Common myeloid progenitor, CD34-positive (primary cell): ENCODE measurements around the gene NRG2.

Source experiments
- CTCF ChIA-PET: fragments of 350-600 bp; sonication (Branson Sonifier 250); formaldehyde crosslinking; loops from one replicate; lab custom pipeline; 2021; ENCODE audit warnings: antibody characterized with exemption; lab: Charles Lee
- POLR2A ChIA-PET: fragments of 350-600 bp; sonication (Branson Sonifier 250); formaldehyde crosslinking; loops from one replicate; lab custom pipeline; 2021; ENCODE audit warnings: antibody characterized with exemption; lab: Charles Lee
- DNase-seq, 3 donors: peaks; one replicate each; pipeline versions ENCODE4 v3.0.0 to v3.0.0-alpha.2; 2013
- H3K27ac ChIP-seq, 2 experiments: 1 replicate in 1 of 2; 2 replicates in 1 of 2; pipeline ENCODE4 v1.7.0; 2013; ENCODE audit warnings: inconsistent platforms in 2 of 2, low read length in 2 of 2, mild to moderate bottlenecking in 2 of 2, low read depth in 1 of 2, moderate library complexity in 1 of 2; ENCODE audit not compliant: severe bottlenecking in 2 of 2, insufficient read depth in 1 of 2, poor library complexity in 1 of 2
- H3K27me3 ChIP-seq, 5 experiments: replicated peaks in 2 of 5; 1 replicate in 3 of 5; 2 replicates in 2 of 5; pipeline versions ENCODE4 v1.6.1 to v1.7.0; 2013; ENCODE audit warnings: low read length in 4 of 5, mild to moderate bottlenecking in 2 of 5, moderate library complexity in 2 of 5, inconsistent platforms in 1 of 5; ENCODE audit not compliant: insufficient read depth in 5 of 5, control insufficient read depth in 4 of 5
- H3K36me3 ChIP-seq, 4 experiments: 1 replicate in 2 of 4; 2 replicates in 2 of 4; pipeline versions ENCODE4 v1.6.1 to v1.7.0; 2013; ENCODE audit warnings: low read length in 3 of 4, control low read depth in 1 of 4, mild to moderate bottlenecking in 1 of 4; ENCODE audit not compliant: control insufficient read depth in 4 of 4, insufficient read depth in 4 of 4
- H3K4me1 ChIP-seq, 4 experiments: 1 replicate in 3 of 4; 2 replicates in 1 of 4; pipeline versions ENCODE4 v1.6.1 to v1.7.1; 2013; ENCODE audit warnings: low read length in 3 of 4, mild to moderate bottlenecking in 3 of 4, control low read depth in 1 of 4, inconsistent platforms in 1 of 4, moderate library complexity in 1 of 4; ENCODE audit not compliant: control insufficient read depth in 4 of 4, insufficient read depth in 4 of 4; ENCODE audit errors: control extremely low read depth in 1 of 4
- H3K4me3 ChIP-seq, 7 experiments: 1 replicate in 4 of 7; 2 replicates in 3 of 7; pipeline versions ENCODE4 v1.5.1 to v1.7.0; 2013; ENCODE audit warnings: mild to moderate bottlenecking in 7 of 7, low read length in 6 of 7, moderate library complexity in 6 of 7, inconsistent platforms in 2 of 7, low read depth in 2 of 7, control low read depth in 1 of 7; ENCODE audit not compliant: insufficient read depth in 4 of 7, control insufficient read depth in 1 of 7; ENCODE audit errors: extremely low read depth in 1 of 7
- H3K9me3 ChIP-seq, 5 experiments: 1 replicate in 4 of 5; 2 replicates in 1 of 5; pipeline versions ENCODE4 v1.6.1 to v1.7.1; 2013; ENCODE audit warnings: low read length in 4 of 5, mild to moderate bottlenecking in 2 of 5, inconsistent platforms in 1 of 5, low read depth in 1 of 5, moderate library complexity in 1 of 5; ENCODE audit not compliant: control insufficient read depth in 4 of 5, insufficient read depth in 2 of 5; ENCODE audit errors: control extremely low read depth in 1 of 5
- WGBS: methylation state at CpG from one replicate; pipeline ENCODE4 v1.1.5; 2013; ENCODE audit not compliant: insufficient coverage; 5-methylcytosine and 5-hydroxymethylcytosine counted together

Gene NRG2

DNA sequence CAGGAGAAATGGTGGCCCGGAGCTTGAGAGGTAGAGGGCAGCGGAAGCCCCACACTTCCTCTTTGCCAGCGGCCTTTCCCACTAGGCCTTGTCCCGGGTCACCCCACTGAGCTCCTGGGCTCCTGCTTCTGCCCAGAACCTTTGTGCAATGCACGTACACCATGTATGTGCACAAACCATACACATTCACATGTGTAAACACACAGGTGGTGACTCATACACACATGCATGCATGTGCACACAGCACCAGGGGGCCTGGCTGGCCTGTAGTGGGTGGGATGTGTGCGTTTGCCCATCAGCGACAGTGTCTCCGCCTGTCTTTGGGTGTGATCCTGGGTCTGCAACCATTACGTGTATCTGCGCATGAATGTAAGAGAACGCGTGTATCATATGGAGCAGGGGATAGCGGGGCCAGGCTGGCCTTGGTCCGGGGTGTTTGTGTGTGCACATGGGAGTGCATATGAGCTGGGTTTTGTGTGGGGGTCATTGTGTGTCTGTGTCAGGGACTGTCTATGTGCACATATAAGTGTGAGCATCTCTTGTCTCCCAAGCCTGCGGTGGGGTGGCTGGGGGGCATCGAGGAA is 203.8 kb downstream of the NRG2 start:
- Histone ChIP-seq H3K27me3 (peaks cover 0 to 9% (median 0%) of the 10 kb centered on the region in 5 experiments), H3K36me3 (no peaks in the 10 kb centered on the region), H3K4me3 (no peak overlapping the region), H3K27ac (no peak overlapping the region), H3K9me3 (no peaks in the 10 kb centered on the region), H3K4me1 (peaks cover 0 to 4% (median 0%) of the 10 kb centered on the region in 4 experiments)
- CTCF ChIA-PET: interaction anchor here (0.9 to 2.0 kb wide), 5 partner anchors 8 to 52 kb away, joined by 3 to 7 read pairs (median 3); no protein-coding TSS in a partner anchor
- WGBS: 94% methylated on average over 13 of the region's 16 CpGs
- POLR2A ChIA-PET: no interaction called here
- no peak for DNase-seq

GRCh38 chr5:139838381-139839197 is 204.5 kb downstream of the NRG2 start:
- CTCF ChIA-PET: interaction anchor here (0.9 to 2.0 kb wide), 5 partner anchors 9 to 51 kb away, joined by 3 to 7 read pairs (median 3); no protein-coding TSS in a partner anchor
- no peak overlapping the region for H3K4me3 ChIP-seq
- POLR2A ChIA-PET: no interaction called here
- H3K9me3 ChIP-seq: no peaks in the 10 kb centered on the region
- 97% methylated on average over 9 of the region's 12 CpGs for WGBS
- H3K4me1 ChIP-seq: no peaks in the 10 kb centered on the region
- no peak overlapping the region for H3K27ac ChIP-seq
- H3K36me3 ChIP-seq: no peaks in the 10 kb centered on the region
- DNase-seq: no peak
- H3K27me3 ChIP-seq: peaks cover 0 to 9% (median 0%) of the 10 kb centered on the region in 5 experiments

DNA sequence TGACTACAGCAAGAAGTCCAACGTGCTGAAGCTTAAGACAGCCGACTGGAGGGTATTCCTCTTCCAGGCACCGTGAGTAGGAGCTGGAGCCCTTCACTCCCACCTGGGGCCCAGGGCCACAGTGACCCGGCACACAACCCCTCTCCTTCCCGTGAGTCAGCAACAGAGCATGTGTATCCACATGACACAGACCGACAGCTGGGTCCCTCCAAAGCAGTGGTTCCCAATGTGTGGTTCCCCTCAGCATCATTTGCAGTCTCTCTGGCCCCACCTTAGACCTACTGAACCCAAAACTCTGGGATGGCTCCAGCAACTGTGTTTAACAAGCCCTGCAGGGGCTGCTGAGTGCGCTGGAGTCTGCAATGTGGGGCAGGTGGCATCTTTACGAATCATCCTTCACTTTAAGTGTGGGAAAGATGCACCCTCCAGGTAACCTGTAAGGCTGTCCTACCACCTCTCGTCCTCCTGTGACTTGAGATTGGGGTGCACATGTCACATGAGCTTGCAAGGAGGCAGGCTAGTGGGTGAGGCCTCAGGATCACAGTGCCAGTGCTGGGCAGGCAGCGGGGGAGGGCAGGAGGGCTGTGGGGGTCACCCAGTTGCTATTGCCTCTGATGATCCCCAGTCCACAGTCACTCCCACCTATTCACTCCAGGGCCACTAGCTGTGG is 205.3 kb downstream of the NRG2 start:
- DNase-seq: no peak
- Histone ChIP-seq H3K27ac (no peak overlapping the region), H3K4me3 (no peak overlapping the region), H3K36me3 (no peaks in the 10 kb centered on the region), H3K27me3 (peaks cover 0 to 14% (median 2%) of the 10 kb centered on the region in 5 experiments), H3K9me3 (no peaks in the 10 kb centered on the region), H3K4me1 (no peaks in the 10 kb centered on the region)
- CTCF ChIA-PET: interaction anchor here (1.0 to 1.1 kb wide), 2 partner anchors 15 to 47 kb away, joined by 3 to 4 read pairs; no protein-coding TSS in a partner anchor
- POLR2A ChIA-PET: no interaction called here
- over 99% methylated on average over 9 of the region's 10 CpGs for WGBS

DNA sequence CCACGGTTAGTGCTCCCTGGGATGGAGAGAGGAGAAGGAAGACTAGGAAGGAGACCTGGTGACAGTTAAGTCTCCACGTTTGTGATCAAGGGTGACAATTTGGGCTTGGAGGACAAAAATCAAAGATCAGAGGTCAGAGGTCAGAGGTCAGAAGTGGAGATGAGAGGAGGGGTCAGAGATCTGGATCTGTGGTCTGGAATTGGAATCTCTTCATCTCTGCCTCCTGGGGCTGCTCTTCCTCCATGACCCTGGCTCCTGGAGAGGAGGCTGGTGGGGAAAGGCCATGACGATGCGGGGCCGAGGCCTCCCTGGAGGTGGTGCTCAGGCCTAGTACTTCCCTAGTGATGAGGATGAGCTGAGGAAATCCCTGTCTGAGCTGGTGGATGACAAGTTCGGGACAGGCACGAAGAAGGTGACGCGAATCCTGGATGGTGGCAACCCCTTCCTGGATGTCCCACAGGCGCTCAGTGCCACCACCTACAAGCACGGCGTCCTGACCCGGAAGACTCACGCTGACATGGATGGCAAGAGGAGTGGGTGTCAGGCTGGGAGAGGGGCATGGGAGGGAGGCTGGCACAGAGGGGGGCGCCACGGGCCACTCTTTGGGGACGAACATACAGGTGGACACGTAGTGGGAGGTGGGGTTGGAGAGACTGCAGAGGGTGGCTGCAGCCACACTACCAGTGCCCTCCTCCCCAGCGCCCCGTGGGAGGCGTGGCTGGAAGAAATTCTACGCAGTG is 206.5 kb downstream of the NRG2 start:
- Histone ChIP-seq H3K4me1 (no peaks in the 10 kb centered on the region), H3K4me3 (no peak overlapping the region), H3K9me3 (no peaks in the 10 kb centered on the region), H3K27ac (no peak overlapping the region), H3K27me3 (peaks cover 0 to 9% (median 5%) of the 10 kb centered on the region in 5 experiments), H3K36me3 (no peaks in the 10 kb centered on the region)
- ChIA-PET POLR2A (no interaction called here), CTCF (interaction anchor here (1.1 kb wide), 1 partner anchor 14 kb away, joined by 4 read pairs; no protein-coding TSS in a partner anchor)
- no peak for DNase-seq
- WGBS: 93% methylated on average over 17 of the region's 22 CpGs

DNA sequence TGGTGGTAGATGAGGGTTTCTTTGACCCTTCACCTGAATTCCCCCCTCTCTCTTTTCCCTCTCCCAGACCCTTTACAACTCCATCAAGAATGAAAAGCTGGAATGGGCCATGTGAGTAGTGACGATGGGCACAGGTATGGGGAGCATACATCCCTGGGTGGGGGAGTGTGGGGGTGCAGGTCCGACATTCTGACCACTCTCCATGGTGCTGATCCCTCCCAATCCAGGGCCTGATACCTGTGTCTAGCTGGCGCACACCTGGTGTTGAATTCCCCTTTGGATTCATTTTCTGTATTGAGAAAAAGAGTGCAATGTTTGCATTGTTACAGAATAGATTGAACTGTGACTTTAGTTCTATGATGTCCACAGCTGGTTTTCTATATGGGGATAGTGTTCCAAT is 207.4 kb downstream of the NRG2 start:
- Histone ChIP-seq H3K9me3 (no peaks in the 10 kb centered on the region), H3K4me1 (no peaks in the 10 kb centered on the region), H3K27me3 (peaks cover 0 to 9% (median 5%) of the 10 kb centered on the region in 5 experiments), H3K36me3 (no peaks in the 10 kb centered on the region), H3K4me3 (no peak overlapping the region), H3K27ac (no peak overlapping the region)
- no peak for DNase-seq
- WGBS: 65% methylated on average over 3 of the region's 3 CpGs
- CTCF ChIA-PET: interaction anchor here (0.7 kb wide), 1 partner anchor 49 kb away, joined by 3 read pairs; no protein-coding TSS in a partner anchor
- POLR2A ChIA-PET: no interaction called here

DNA sequence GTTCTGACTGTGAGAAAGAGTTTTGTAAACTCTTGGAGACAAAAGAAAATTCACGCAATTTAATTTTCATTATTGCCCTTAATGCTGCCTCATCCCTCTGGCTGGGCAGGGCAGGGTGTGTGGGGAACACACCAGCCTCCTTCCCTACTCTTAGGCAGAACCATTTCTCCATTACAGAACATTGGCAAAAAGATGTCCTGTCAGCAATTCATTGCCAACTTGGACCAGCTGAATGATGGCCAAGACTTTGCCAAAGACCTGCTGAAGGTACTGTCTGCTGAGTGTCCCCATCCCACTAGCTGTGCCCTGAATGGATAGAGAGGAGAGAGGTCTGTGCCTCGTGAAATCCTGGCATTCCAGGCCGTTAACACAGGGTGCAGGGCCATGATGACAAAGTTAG is 209.6 kb downstream of the NRG2 start:
- Histone ChIP-seq H3K4me3 (no peak overlapping the region), H3K27ac (no peak overlapping the region), H3K4me1 (no peaks in the 10 kb centered on the region), H3K27me3 (peaks cover 0 to 9% (median 5%) of the 10 kb centered on the region in 5 experiments), H3K36me3 (no peaks in the 10 kb centered on the region), H3K9me3 (peaks cover 0 to 2% (median 0%) of the 10 kb centered on the region in 5 experiments)
- POLR2A ChIA-PET: no interaction called here
- WGBS: 85% methylated on average over 3 of the region's 3 CpGs
- no peak for DNase-seq
- CTCF ChIA-PET: no interaction called here
